ENCODE measurements around the gene INHBE.

GRCh38 chr12:57444744-57445143 is 10.4 kb upstream of the INHBE start:
- TF ChIP-seq FOXA1 (IDR thresholded peaks at IDR 0.05) (no peak), CTCF (IDR thresholded peaks at IDR 0.05; ENCODE audit: low read depth, low read length, missing input control) (no peak), YY1 (IDR thresholded peaks at IDR 0.05) (no peak), RAD21 (IDR thresholded peaks at IDR 0.05) (no peak), JUND (IDR thresholded peaks at IDR 0.05) (no peak), TAF1 (conservative IDR thresholded peaks at IDR 0.05) (no peak), EGR1 (IDR thresholded peaks at IDR 0.05; ENCODE audit: low read depth in 2 of 2) (no peak), ATF3 (IDR thresholded peaks at IDR 0.05) (no peak)
- TF ChIP-seq, protein P1, sequence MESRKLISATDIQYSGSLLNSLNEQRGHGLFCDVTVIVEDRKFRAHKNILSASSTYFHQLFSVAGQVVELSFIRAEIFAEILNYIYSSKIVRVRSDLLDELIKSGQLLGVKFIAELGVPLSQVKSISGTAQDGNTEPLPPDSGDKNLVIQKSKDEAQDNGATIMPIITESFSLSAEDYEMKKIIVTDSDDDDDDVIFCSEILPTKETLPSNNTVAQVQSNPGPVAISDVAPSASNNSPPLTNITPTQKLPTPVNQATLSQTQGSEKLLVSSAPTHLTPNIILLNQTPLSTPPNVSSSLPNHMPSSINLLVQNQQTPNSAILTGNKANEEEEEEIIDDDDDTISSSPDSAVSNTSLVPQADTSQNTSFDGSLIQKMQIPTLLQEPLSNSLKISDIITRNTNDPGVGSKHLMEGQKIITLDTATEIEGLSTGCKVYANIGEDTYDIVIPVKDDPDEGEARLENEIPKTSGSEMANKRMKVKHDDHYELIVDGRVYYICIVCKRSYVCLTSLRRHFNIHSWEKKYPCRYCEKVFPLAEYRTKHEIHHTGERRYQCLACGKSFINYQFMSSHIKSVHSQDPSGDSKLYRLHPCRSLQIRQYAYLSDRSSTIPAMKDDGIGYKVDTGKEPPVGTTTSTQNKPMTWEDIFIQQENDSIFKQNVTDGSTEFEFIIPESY (IDR thresholded peaks at IDR 0.05) = no peak
- TF ChIP-seq, protein P2, sequence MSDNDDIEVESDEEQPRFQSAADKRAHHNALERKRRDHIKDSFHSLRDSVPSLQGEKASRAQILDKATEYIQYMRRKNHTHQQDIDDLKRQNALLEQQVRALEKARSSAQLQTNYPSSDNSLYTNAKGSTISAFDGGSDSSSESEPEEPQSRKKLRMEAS (IDR thresholded peaks at IDR 0.05) = no peak
